Measurements from ENCODE around the gene METTL24. TPM values are rescaled to one million over a fixed set of nuclear protein-coding genes. Genes with fewer than 3 reads are reported as not detected.

Gene METTL24
- total and polyA plus RNA-seq, 2 of the 8 experiments (the other 6 are each of a cell fraction or from before 2014, with no cell fraction given): 0.30 to 0.39 TPM

DNA sequence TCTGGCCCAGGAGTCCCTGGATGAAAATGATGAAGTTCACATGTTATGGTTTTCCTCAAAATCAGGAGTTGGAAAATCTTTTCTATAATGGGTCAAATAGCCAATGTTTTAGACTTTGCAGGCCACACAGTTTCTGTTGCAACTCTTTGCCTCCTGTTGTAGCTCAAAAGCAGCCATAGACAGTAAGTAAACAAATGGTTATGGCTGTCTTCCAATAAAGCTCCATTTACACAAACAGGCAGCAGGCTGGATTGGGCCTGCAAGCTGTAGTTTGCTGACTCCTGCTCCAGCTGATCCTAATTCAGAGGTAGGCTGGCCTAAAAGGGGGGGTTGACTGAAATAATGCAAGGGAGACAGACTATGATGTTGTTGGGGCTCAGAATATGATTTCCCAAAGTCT, 33.0 kb downstream of the METTL24 start:
- H3K23me2 ChIP-seq (ENCODE audit: low read depth, low read length): no peaks in the 10 kb centered on the region
- H3K18ac ChIP-seq (ENCODE audit: extremely low read depth, low read length): no peak overlapping the region
- H3K4me1 ChIP-seq (replicated peaks in 1 of 4; ENCODE audit: control insufficient read depth in 3 of 4, insufficient read depth in 4 of 4, low read length in 3 of 4): peaks cover 3 to 7% (median 5%) of the 10 kb centered on the region in 4 experiments; a peak in 5 of 7 replicates
- no peak overlapping the region for H4K8ac ChIP-seq (ENCODE audit: extremely low read depth, insufficient read depth, low read length)
- no peak overlapping the region for H2BK120ac ChIP-seq (replicated peaks; ENCODE audit: low read depth, low read length)
- no peaks in the 10 kb centered on the region for H3K79me2 ChIP-seq (ENCODE audit: control insufficient read depth in 1 of 2, insufficient read depth in 2 of 2, low read length in 2 of 2)
- CTCF ChIA-PET (ENCODE audit: partially characterized antibody): interaction anchor here (0.9 to 1.6 kb wide), 4 partner anchors 12 to 41 kb away, joined by 3 read pairs; no protein-coding TSS in a partner anchor
- H3K4me3 ChIP-seq (ENCODE audit: extremely low read depth in 1 of 4, insufficient read depth in 2 of 4, low read depth in 3 of 4, low read length in 4 of 4): no peak overlapping the region
- H4K91ac ChIP-seq (replicated peaks; ENCODE audit: insufficient read length, low read length): no peak overlapping the region
- FAIRE-seq (no peak), DNase-seq (ENCODE audit: low read depth in 1 of 2, low spot score in 2 of 2) (no peak)
- H3K4me2 ChIP-seq (ENCODE audit: insufficient read depth in 1 of 2, low read depth in 2 of 2, low read length in 2 of 2): no peak overlapping the region
- H2BK15ac ChIP-seq (ENCODE audit: low read length): no peak overlapping the region
- H3K9ac ChIP-seq (replicated peaks in 1 of 4; ENCODE audit: extremely low read depth in 1 of 4, low read depth in 3 of 4, low read length in 3 of 4): no peak overlapping the region
- H4K20me1 ChIP-seq (replicated peaks in 1 of 2; ENCODE audit: control insufficient read depth in 1 of 2, insufficient read depth in 2 of 2, low read length in 2 of 2): no peaks in the 10 kb centered on the region
- H2BK12ac ChIP-seq (ENCODE audit: low read depth, low read length): no peak overlapping the region
- H2AFZ ChIP-seq (ENCODE audit: low read length): no peak overlapping the region
- no peak overlapping the region for H2BK20ac ChIP-seq (ENCODE audit: low read length)
- no peak overlapping the region for H3K27ac ChIP-seq (ENCODE audit: low read depth, low read length)
- H3K9me3 ChIP-seq (ENCODE audit: insufficient read depth in 2 of 2, low read depth in 1 of 2, low read length in 1 of 2): no peaks in the 10 kb centered on the region
- TF ChIP-seq TBP (IDR thresholded peaks at IDR 0.05; ENCODE audit: low read depth, low read length): no peak
- POLR2A ChIA-PET (ENCODE audit: partially characterized antibody): no interaction called here
- no peak overlapping the region for H3K56ac ChIP-seq (replicated peaks; ENCODE audit: insufficient read length, low read depth, low read length)
- H2AK5ac ChIP-seq (ENCODE audit: low read depth, low read length): no peak overlapping the region
- no peaks in the 10 kb centered on the region for H3K27me3 ChIP-seq (replicated peaks in 1 of 4; ENCODE audit: control insufficient read depth in 3 of 4, extremely low read depth in 1 of 4, insufficient read depth in 3 of 4, low read length in 3 of 4)
- no peaks in the 10 kb centered on the region for H3K79me1 ChIP-seq (ENCODE audit: low read depth, low read length)
- H3K36me3 ChIP-seq (ENCODE audit: control insufficient read depth in 2 of 4, insufficient read depth in 4 of 4, low read length in 3 of 4): no peaks in the 10 kb centered on the region
- H4K5ac ChIP-seq (ENCODE audit: insufficient read length, low read depth, low read length): no peak overlapping the region
- H3K14ac ChIP-seq (ENCODE audit: insufficient read length): no peak overlapping the region
- no peak overlapping the region for H3K4ac ChIP-seq (replicated peaks; ENCODE audit: insufficient read length, low read depth, low read length)
- H2BK5ac ChIP-seq (ENCODE audit: low read depth, low read length): no peak overlapping the region
- H3K23ac ChIP-seq (ENCODE audit: insufficient read length): no peak overlapping the region
